ENCODE data around the gene ENOX1.

Gene ENOX1

GRCh38 chr13:43732726-43733125, 54.0 kb downstream of the ENOX1 start:
- no peaks in the 10 kb centered on the region for H3K27me3 ChIP-seq (ENCODE audit: insufficient read depth, low read length)
- H3K9me2 ChIP-seq (ENCODE audit: low read depth, low read length), result no peaks in the 10 kb centered on the region
- TF ChIP-seq CTCF (IDR thresholded peaks at IDR 0.05; ENCODE audit: low read length) (no peak), EZH2 (IDR thresholded peaks at IDR 0.05; ENCODE audit: borderline replicate concordance, low read length) (no peak)
- H3K4me3 ChIP-seq (ENCODE audit: low read depth, low read length, poor library complexity, severe bottlenecking), result no peak overlapping the region
- H3K27ac ChIP-seq (ENCODE audit: low read depth, low read length, poor library complexity, severe bottlenecking), result no peak overlapping the region
- no peaks in the 10 kb centered on the region for H3K36me3 ChIP-seq (ENCODE audit: insufficient read depth, low read length)
- no peaks in the 10 kb centered on the region for H3K9me3 ChIP-seq (ENCODE audit: low read length)
- no peaks in the 10 kb centered on the region for H3K4me1 ChIP-seq (ENCODE audit: insufficient read depth, low read length, severe bottlenecking)
- H2AFZ ChIP-seq (ENCODE audit: low read length), result no peak overlapping the region
- H3K9ac ChIP-seq (ENCODE audit: low read length), result no peak overlapping the region
- H3F3A ChIP-seq (ENCODE audit: insufficient read depth, low read length), result no peaks in the 10 kb centered on the region
- H3K79me2 ChIP-seq (ENCODE audit: insufficient read depth, low read length), result no peaks in the 10 kb centered on the region
- H4K20me1 ChIP-seq (ENCODE audit: insufficient read depth, low read length), result no peaks in the 10 kb centered on the region
- no peak overlapping the region for H3K4me2 ChIP-seq (ENCODE audit: low read length)

GRCh38 chr13:43731296-43731695, 55.5 kb downstream of the ENOX1 start:
- Histone ChIP-seq H4K20me1 (ENCODE audit: insufficient read depth, low read length) (no peaks in the 10 kb centered on the region), H3K9me3 (ENCODE audit: low read length) (no peaks in the 10 kb centered on the region), H3K4me3 (ENCODE audit: low read depth, low read length, poor library complexity, severe bottlenecking) (no peak overlapping the region), H3K27ac (ENCODE audit: low read depth, low read length, poor library complexity, severe bottlenecking) (no peak overlapping the region), H2AFZ (ENCODE audit: low read length) (no peak overlapping the region), H3K9me2 (ENCODE audit: low read depth, low read length) (no peaks in the 10 kb centered on the region), H3K4me2 (ENCODE audit: low read length) (no peak overlapping the region), H3K27me3 (ENCODE audit: insufficient read depth, low read length) (no peaks in the 10 kb centered on the region), H3K79me2 (ENCODE audit: insufficient read depth, low read length) (no peaks in the 10 kb centered on the region), H3K4me1 (ENCODE audit: insufficient read depth, low read length, severe bottlenecking) (no peaks in the 10 kb centered on the region), H3K36me3 (ENCODE audit: insufficient read depth, low read length) (no peaks in the 10 kb centered on the region), H3K9ac (ENCODE audit: low read length) (no peak overlapping the region), H3F3A (ENCODE audit: insufficient read depth, low read length) (no peaks in the 10 kb centered on the region)
- TF ChIP-seq EZH2 (IDR thresholded peaks at IDR 0.05; ENCODE audit: borderline replicate concordance, low read length), result no peak
- no peak for TF ChIP-seq CTCF (IDR thresholded peaks at IDR 0.05; ENCODE audit: low read length)

- no peaks in the 10 kb centered on the region for H3K79me2 ChIP-seq (ENCODE audit: insufficient read depth, low read length)
- H3K27ac ChIP-seq (ENCODE audit: low read depth, low read length, poor library complexity, severe bottlenecking), result no peak overlapping the region
Observed at GRCh38 chr13:43730642-43731041, 56.1 kb downstream of the ENOX1 start.

More at GRCh38 chr13:43730642-43731041, 56.1 kb downstream of the ENOX1 start:
- Histone ChIP-seq H2AFZ (ENCODE audit: low read length) (no peak overlapping the region), H3K9ac (ENCODE audit: low read length) (no peak overlapping the region), H3K4me1 (ENCODE audit: insufficient read depth, low read length, severe bottlenecking) (no peaks in the 10 kb centered on the region), H3K9me2 (ENCODE audit: low read depth, low read length) (no peaks in the 10 kb centered on the region), H3K4me3 (ENCODE audit: low read depth, low read length, poor library complexity, severe bottlenecking) (no peak overlapping the region), H3K4me2 (ENCODE audit: low read length) (no peak overlapping the region), H3K27me3 (ENCODE audit: insufficient read depth, low read length) (no peaks in the 10 kb centered on the region), H3K36me3 (ENCODE audit: insufficient read depth, low read length) (no peaks in the 10 kb centered on the region), H4K20me1 (ENCODE audit: insufficient read depth, low read length) (no peaks in the 10 kb centered on the region), H3K9me3 (ENCODE audit: low read length) (no peaks in the 10 kb centered on the region), H3F3A (ENCODE audit: insufficient read depth, low read length) (no peaks in the 10 kb centered on the region)
- TF ChIP-seq CTCF (IDR thresholded peaks at IDR 0.05; ENCODE audit: low read length) (no peak), EZH2 (IDR thresholded peaks at IDR 0.05; ENCODE audit: borderline replicate concordance, low read length) (no peak)

Data from OCI-LY1 (cell line).